Globus pallidus (tissue), 1 donor: Measurements from ENCODE around the gene UNKL.
A peak's percentile ranks its signal among the peaks of the same experiment; 100 is the strongest.

Source experiments
- DNase-seq: peaks from one replicate; pipeline ENCODE4 v3.0.0-alpha.2; 2015; ENCODE audit warnings: low spot score

Gene UNKL

GRCh38 chr16:1414532-1415260, at the start of gene UNKL:
Gene UNKL (minus strand): TSS chr16:1414704. CDS start chr16:1414691, 13 bp downstream.
- DNase-seq: peak; percentile 41

GRCh38 chr16:1461146-1461545, 46.6 kb upstream of the UNKL start:
- no peak for DNase-seq

GRCh38 chr16:1460602-1461138, 46.2 kb upstream of the UNKL start:
- no peak for DNase-seq

- no peak for DNase-seq
Measured at GRCh38 chr16:1459967-1460366, 45.5 kb upstream of the UNKL start.

- no peak for DNase-seq
Measured at GRCh38 chr16:1458977-1459341, 44.5 kb upstream of the UNKL start.

- DNase-seq: no peak
Measured at GRCh38 chr16:1458336-1458976, 44.0 kb upstream of the UNKL start.

- DNase-seq: no peak
Measured at GRCh38 chr16:1457489-1458245, 43.2 kb upstream of the UNKL start.

GRCh38 chr16:1456951-1457350, 42.4 kb upstream of the UNKL start:
- DNase-seq: no peak

- no peak for DNase-seq
Measured at GRCh38 chr16:1455190-1456171, 41.0 kb upstream of the UNKL start.

- no peak for DNase-seq
Measured at GRCh38 chr16:1454561-1454960, 40.1 kb upstream of the UNKL start.

GRCh38 chr16:1453316-1453715, 38.8 kb upstream of the UNKL start:
- no peak for DNase-seq

- DNase-seq: no peak
Measured at GRCh38 chr16:1452530-1452929, 38.0 kb upstream of the UNKL start.

- no peak for DNase-seq
Measured at GRCh38 chr16:1451702-1452392, 37.3 kb upstream of the UNKL start.

- no peak for DNase-seq
Measured at GRCh38 chr16:1450841-1451240, 36.3 kb upstream of the UNKL start.

GRCh38 chr16:1450218-1450617, 35.7 kb upstream of the UNKL start:
- no peak for DNase-seq

GRCh38 chr16:1449201-1449788, 34.8 kb upstream of the UNKL start:
- no peak for DNase-seq

GRCh38 chr16:1448536-1449116, 34.1 kb upstream of the UNKL start:
- DNase-seq: no peak

GRCh38 chr16:1447965-1448364, 33.5 kb upstream of the UNKL start:
- no peak for DNase-seq

- DNase-seq: no peak
Measured at GRCh38 chr16:1446296-1447080, 32.0 kb upstream of the UNKL start.
